Measurements from ENCODE around the gene SMYD5. TPM values are rescaled to one million over a fixed set of nuclear protein-coding genes. Genes with fewer than 3 reads are reported as not detected.
A peak's percentile ranks its signal among the peaks of the same experiment; 100 is the strongest.

SMYD5 gene
- total RNA-seq, 1 donor from 2014 or later: 12.8 TPM

GRCh38 chr2:73252238-73253027 lies 38.4 kb downstream of the SMYD5 start:
- Histone ChIP-seq H3K27me3 (ENCODE audit: insufficient read depth, low read length) (no peaks in the 10 kb centered on the region), H3K36me3 (ENCODE audit: insufficient read depth, low read length) (peaks cover 56% of the 10 kb centered on the region), H3K4me2 (ENCODE audit: low read length) (no peak overlapping the region), H2AFZ (ENCODE audit: low read depth, low read length) (no peak overlapping the region), H3K4me3 (ENCODE audit: insufficient read depth, low read depth, low read length) (no peak overlapping the region), H3K79me2 (ENCODE audit: insufficient read depth, low read length) (peaks cover 5% of the 10 kb centered on the region), H3K4me1 (ENCODE audit: insufficient read depth, low read length) (no peaks in the 10 kb centered on the region), H3K27ac (ENCODE audit: low read depth, low read length) (no peak overlapping the region), H3K9ac (ENCODE audit: low read length) (no peak overlapping the region), H3K9me3 (ENCODE audit: insufficient read depth, low read depth, low read length) (no peaks in the 10 kb centered on the region), H4K20me1 (ENCODE audit: insufficient read depth, low read length) (peaks cover 76% of the 10 kb centered on the region)
- H3K27ac Mint-ChIP-seq (ENCODE audit: unreplicated experiment): no peak overlapping the region
- H3K4me3 Mint-ChIP-seq (ENCODE audit: unreplicated experiment): no peak overlapping the region
- TF ChIP-seq CTCF (IDR thresholded peaks at IDR 0.05; ENCODE audit: insufficient read depth, low read depth, low read length) (no peak), EZH2 (IDR thresholded peaks at IDR 0.05; ENCODE audit: insufficient read depth, low read length) (no peak)
- no peaks in the 10 kb centered on the region for H3K9me3 Mint-ChIP-seq (ENCODE audit: unreplicated experiment)
- no peak for DNase-seq (ENCODE audit: low read depth)
- H3K27me3 Mint-ChIP-seq (ENCODE audit: low read depth, unreplicated experiment): no peaks in the 10 kb centered on the region
- H3K4me1 Mint-ChIP-seq (ENCODE audit: low read depth, unreplicated experiment): peaks cover 2% of the 10 kb centered on the region
- no peak for FAIRE-seq
- H3K36me3 Mint-ChIP-seq (ENCODE audit: low read depth, unreplicated experiment): peaks cover 18% of the 10 kb centered on the region

- H2AFZ ChIP-seq (ENCODE audit: low read depth, low read length): no peak overlapping the region
- peaks cover 48% of the 10 kb centered on the region for H3K36me3 ChIP-seq (ENCODE audit: insufficient read depth, low read length)
- peaks cover 2% of the 10 kb centered on the region for H3K4me1 Mint-ChIP-seq (ENCODE audit: low read depth, unreplicated experiment)
- no peak overlapping the region for H3K27ac Mint-ChIP-seq (ENCODE audit: unreplicated experiment)
- H3K9me3 ChIP-seq (ENCODE audit: insufficient read depth, low read depth, low read length): no peaks in the 10 kb centered on the region
- H3K79me2 ChIP-seq (ENCODE audit: insufficient read depth, low read length): no peaks in the 10 kb centered on the region
- FAIRE-seq: no peak
- no peaks in the 10 kb centered on the region for H3K27me3 Mint-ChIP-seq (ENCODE audit: low read depth, unreplicated experiment)
- H3K4me1 ChIP-seq (ENCODE audit: insufficient read depth, low read length): no peaks in the 10 kb centered on the region
- H3K4me2 ChIP-seq (ENCODE audit: low read length): no peak overlapping the region
- no peak overlapping the region for H3K9ac ChIP-seq (ENCODE audit: low read length)
- no peaks in the 10 kb centered on the region for H3K27me3 ChIP-seq (ENCODE audit: insufficient read depth, low read length)
- no peak overlapping the region for H3K4me3 Mint-ChIP-seq (ENCODE audit: unreplicated experiment)
- peaks cover 16% of the 10 kb centered on the region for H3K36me3 Mint-ChIP-seq (ENCODE audit: low read depth, unreplicated experiment)
- H3K27ac ChIP-seq (ENCODE audit: low read depth, low read length): no peak overlapping the region
- no peak for DNase-seq (ENCODE audit: low read depth)
- TF ChIP-seq CTCF (IDR thresholded peaks at IDR 0.05; ENCODE audit: insufficient read depth, low read depth, low read length) (no peak), EZH2 (IDR thresholded peaks at IDR 0.05; ENCODE audit: insufficient read depth, low read length) (no peak)
- H3K4me3 ChIP-seq (ENCODE audit: insufficient read depth, low read depth, low read length): no peak overlapping the region
- H4K20me1 ChIP-seq (ENCODE audit: insufficient read depth, low read length): peaks cover 67% of the 10 kb centered on the region
- H3K9me3 Mint-ChIP-seq (ENCODE audit: unreplicated experiment): no peaks in the 10 kb centered on the region
Measured at GRCh38 chr2:73253400-73253799, 39.4 kb downstream of the SMYD5 start.

- H3K4me1 ChIP-seq (ENCODE audit: insufficient read depth, low read length): no peaks in the 10 kb centered on the region
- H3K4me3 ChIP-seq (ENCODE audit: insufficient read depth, low read depth, low read length): no peak overlapping the region
- DNase-seq (ENCODE audit: low read depth) (no peak), FAIRE-seq (no peak)
- peaks cover 17% of the 10 kb centered on the region for H3K36me3 Mint-ChIP-seq (ENCODE audit: low read depth, unreplicated experiment)
- H3K4me2 ChIP-seq (ENCODE audit: low read length): no peak overlapping the region
- no peaks in the 10 kb centered on the region for H3K9me3 ChIP-seq (ENCODE audit: insufficient read depth, low read depth, low read length)
- no peaks in the 10 kb centered on the region for H3K79me2 ChIP-seq (ENCODE audit: insufficient read depth, low read length)
- H3K9me3 Mint-ChIP-seq (ENCODE audit: unreplicated experiment): no peaks in the 10 kb centered on the region
- H3K27me3 Mint-ChIP-seq (ENCODE audit: low read depth, unreplicated experiment): no peaks in the 10 kb centered on the region
- H3K36me3 ChIP-seq (ENCODE audit: insufficient read depth, low read length): peaks cover 44% of the 10 kb centered on the region
- H4K20me1 ChIP-seq (ENCODE audit: insufficient read depth, low read length): peaks cover 63% of the 10 kb centered on the region
- no peak overlapping the region for H3K4me3 Mint-ChIP-seq (ENCODE audit: unreplicated experiment)
- peaks cover 2% of the 10 kb centered on the region for H3K4me1 Mint-ChIP-seq (ENCODE audit: low read depth, unreplicated experiment)
- H3K27ac Mint-ChIP-seq (ENCODE audit: unreplicated experiment): peak overlapping the region; percentile 80
- no peak overlapping the region for H2AFZ ChIP-seq (ENCODE audit: low read depth, low read length)
- TF ChIP-seq CTCF (IDR thresholded peaks at IDR 0.05; ENCODE audit: insufficient read depth, low read depth, low read length): no peak
- TF ChIP-seq EZH2 (IDR thresholded peaks at IDR 0.05; ENCODE audit: insufficient read depth, low read length): no peak
- H3K27me3 ChIP-seq (ENCODE audit: insufficient read depth, low read length): no peaks in the 10 kb centered on the region
- H3K27ac ChIP-seq (ENCODE audit: low read depth, low read length): no peak overlapping the region
- H3K9ac ChIP-seq (ENCODE audit: low read length): no peak overlapping the region
Measured at GRCh38 chr2:73253901-73254300, 39.9 kb downstream of the SMYD5 start.

Measured in astrocyte (in vitro differentiated cells and primary cell).